Glomerular visceral epithelial cell (primary cell): ENCODE data around the gene KAT7.

Experiments
- DNase-seq: peaks from one replicate; pipeline ENCODE4 v3.0.0-alpha.2; 2016; ENCODE audit errors: extremely low spot score

KAT7 gene

DNA sequence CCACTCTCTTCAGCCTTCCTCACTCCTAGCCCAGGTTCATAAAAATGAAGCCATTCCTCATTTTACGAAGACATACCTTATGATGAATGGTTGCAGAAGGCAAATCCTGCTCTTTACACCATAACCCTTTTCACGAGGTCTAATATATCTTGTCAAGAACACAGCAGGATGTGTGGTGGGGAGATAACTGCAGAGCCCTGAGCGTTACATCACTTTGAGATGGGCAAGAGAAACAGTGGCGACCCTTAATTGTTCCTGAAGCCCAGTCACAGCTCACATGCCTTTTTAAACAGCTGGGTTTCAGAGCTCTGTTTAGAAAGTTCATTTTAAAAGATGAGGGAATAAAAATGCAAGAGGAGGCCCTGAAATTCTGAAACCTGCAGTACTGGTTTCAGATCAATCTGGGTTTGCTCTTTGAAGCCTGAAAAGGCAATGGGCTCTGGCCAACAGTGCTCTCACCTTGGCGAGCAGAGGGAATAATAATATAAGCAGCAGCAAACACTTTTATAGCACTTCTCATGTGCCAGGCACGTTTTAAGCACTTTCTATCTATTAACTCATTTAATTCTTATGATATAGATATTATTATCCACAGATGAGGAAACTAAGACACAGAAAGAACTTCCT is 27.4 kb upstream of the KAT7 start:
- no peak for DNase-seq

DNA sequence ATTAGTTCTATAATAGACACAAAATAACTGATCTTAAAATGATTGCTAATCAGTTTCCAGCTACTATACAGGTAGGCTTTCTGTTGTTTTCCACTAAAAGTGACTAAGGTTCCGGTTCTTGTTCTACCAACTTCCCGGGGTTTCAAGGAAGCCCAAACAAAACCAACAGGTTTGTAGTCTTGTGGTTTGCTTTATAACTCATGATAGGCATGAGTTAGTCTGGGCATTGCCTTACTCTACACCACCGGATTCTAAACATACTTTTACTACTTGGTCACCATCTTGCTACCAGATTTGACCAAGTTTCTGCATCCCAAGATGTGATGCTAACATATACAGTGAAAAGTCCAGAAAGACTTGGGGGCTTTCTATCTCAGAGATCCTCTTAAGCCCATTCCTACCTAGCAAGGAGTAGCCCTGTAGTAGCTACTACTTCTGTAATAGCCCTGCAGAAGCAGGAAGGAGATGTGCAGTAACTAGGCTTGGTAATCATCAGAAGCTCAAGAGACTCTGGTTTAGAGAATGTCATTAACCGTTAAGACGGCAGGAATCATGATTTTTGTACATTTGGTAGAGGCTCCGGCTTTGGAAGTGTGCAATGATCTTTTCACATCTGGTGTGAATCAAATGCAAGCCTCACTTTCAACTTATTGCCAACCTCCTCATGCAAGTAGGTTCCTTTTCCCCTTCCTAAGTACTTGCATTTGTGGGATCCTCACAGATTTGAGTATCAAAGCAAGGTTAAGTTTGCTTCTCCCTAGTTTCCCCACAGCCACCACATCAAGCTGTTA is 26.1 kb upstream of the KAT7 start:
- peak; percentile 33 for DNase-seq

DNA sequence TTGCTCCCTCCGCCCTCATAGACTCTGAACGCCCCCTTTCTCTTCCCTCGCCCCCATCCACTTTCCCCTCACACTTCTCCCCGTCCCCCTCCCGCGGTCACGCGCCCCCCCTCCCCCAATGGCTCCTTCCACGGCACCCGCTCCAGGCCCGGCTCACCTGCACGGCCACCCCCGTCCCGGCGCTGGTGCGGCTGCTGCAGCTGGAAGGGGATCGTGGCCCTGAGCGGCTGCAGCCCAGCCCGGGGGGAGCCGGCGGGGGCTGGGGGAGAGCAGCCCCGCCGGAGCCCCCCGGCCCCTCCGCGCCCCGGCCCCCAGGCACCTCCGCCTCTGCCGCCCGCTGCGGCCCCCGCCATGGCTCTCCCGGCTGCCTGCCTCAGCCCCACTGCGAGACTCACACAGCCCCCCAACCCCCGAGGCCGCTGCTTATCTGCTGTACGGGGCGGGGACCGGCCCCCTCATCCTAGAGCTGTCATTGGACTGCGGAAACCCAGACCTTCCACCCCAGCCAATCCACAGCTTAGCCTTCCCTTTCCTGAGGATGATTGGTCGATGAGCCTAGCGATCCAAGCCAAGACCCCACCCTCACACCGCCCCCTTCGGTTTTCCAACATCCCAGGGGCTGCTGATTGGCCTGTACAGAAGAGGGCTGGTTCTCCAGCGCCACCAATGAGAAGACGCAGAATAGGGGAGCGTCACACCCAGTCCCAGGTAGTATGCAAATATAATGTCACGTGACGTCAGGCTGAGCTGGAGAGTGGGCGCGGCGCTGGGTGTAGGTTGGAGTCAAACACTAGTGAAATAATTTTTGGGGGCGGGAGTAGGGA is 24.5 kb upstream of the KAT7 start, which contains the start of gene FAM117A:
Gene FAM117A (minus strand): TSS at position 397 of the 824 bp plus-strand sequence. CDS start 44 bp downstream, at position 353.
- peak; percentile 99 for DNase-seq

DNA sequence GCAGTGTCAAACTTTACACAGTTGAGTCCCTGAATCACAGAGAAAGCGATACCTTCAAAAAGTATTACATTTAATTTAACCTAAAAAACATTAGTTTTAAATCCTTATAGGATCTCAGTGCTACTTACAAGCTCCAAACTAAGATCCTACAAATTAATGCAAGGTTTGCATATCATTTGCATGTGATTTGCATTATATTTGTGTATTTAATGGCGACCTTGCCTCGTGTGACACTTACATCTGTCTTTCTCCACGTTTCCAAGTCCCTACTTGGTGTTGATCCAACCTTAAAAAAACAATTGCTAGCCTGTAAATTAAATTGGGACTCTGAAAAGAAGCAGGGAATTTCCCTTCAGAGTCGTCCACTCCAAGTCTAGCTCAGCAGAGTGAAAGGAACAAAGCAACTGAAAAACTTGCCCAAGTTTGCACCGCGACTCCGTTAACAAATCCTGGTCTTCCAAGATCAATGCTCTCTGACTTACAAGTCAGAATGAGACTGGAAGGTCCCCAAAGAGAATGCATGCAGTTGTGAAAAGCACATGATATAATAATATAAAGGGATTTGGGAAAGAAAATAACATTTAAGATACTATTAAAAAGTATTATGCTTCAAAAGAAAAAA is 23.8 kb upstream of the KAT7 start:
- no peak for DNase-seq

- DNase-seq = no peak
Measured at GRCh38 chr17:49766918-49767530, 21.5 kb upstream of the KAT7 start.

DNA sequence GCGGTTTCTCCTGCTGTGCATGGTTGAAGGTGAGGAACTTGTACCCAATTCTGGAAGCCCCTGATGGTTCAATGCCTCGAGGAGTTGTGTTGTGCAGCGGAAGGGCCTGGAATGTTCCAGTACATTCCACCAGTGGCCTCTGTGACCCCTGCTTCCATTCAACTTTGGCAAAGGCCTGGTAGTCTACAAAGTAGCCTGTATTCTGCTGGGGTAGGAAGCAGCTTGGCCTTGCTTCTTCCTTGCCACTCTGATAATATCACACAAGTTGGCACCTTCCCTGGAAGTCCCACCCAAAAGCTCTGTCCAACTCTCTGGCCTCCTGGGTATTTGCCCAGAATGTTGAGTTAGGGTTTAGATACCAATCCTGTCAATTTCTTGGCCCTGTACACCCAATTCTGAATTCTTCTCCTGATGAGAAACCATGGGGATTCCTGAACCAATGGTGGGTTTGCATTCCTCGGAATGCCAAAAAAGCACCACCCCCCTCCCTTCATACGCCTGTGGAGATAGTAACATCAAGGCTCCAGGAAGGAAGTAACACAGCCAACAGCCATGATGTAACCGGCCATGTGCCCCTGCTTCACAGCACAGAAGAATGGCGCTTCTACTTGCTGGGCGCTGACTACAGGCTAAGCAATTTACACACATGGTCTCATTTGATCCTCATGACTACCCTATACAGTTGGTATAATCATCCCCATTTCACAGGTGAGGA is 12.8 kb upstream of the KAT7 start:
- no peak for DNase-seq

GRCh38 chr17:49776551-49777300 is 11.8 kb upstream of the KAT7 start:
- no peak for DNase-seq

- DNase-seq = no peak
Measured at GRCh38 chr17:49777563-49777962, 10.9 kb upstream of the KAT7 start.

- no peak for DNase-seq
Measured at GRCh38 chr17:49779156-49779738, 9.2 kb upstream of the KAT7 start.

- DNase-seq = peak; percentile 58
Measured at GRCh38 chr17:49779739-49780231, 8.7 kb upstream of the KAT7 start.

- DNase-seq = no peak
Measured at GRCh38 chr17:49783071-49783715, 5.3 kb upstream of the KAT7 start.

DNA sequence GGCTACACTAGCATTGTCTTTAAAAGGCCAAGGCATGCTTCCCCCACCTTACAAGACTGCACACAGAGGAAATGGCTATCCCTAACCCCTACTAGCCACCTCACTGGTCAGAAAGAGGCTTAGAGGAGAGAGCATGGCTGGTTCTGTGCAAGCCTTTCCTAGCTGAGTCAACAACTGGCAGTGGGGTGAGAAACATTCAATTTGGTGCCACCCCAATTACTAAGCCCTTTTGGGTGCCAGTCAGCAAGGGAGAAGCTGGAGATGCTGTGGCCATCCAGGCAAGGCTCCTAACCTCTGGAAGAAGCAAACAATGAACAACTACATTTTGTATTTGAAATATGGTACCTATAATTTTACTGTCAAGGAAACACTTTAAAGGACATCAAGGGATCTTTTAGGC is 4.7 kb upstream of the KAT7 start:
- DNase-seq = no peak

GRCh38 chr17:49784636-49785035 is 3.8 kb upstream of the KAT7 start:
- no peak for DNase-seq

GRCh38 chr17:49787884-49788477 is 500 bp upstream of the KAT7 start:
- DNase-seq = no peak

DNA sequence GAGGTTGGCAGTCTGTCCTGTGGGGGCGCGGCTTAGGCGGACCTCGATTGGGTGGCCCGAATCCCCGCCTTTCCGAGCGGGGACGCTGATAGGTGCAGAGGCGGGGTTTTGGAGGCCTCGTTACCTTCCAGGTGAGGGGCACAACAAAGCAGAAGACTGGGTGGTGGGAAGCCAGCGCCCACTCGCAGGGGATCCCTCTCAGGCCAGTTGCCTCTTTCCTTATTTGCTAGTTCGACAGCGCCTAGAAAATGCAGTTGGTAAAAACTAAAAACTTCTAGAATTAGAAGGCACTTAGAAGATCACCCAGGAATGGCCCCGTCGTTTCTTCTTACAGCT is 730 bp downstream of the KAT7 start:
- no peak for DNase-seq

DNA sequence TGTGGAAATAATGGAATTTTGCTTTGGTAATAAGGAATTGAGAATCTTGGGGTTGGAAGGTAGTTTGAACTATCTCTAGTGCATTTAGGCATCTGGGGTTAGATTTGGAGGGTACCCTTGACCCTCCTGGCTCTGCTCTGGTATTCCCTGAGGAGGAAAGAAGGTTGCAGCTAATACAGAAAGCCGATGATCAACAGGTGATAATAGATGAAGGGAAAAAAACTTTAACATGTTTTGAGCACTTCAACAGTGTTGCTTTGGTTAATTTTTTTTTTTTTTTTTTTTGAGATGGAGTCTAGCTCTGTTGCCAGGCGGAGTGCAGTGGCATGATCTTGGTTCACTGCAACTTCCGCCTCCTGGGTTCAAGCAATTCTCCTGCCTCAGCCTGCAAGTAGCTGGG is 4.8 kb downstream of the KAT7 start:
- DNase-seq = no peak

GRCh38 chr17:49795372-49795771 is 6.9 kb downstream of the KAT7 start:
- no peak for DNase-seq

DNA sequence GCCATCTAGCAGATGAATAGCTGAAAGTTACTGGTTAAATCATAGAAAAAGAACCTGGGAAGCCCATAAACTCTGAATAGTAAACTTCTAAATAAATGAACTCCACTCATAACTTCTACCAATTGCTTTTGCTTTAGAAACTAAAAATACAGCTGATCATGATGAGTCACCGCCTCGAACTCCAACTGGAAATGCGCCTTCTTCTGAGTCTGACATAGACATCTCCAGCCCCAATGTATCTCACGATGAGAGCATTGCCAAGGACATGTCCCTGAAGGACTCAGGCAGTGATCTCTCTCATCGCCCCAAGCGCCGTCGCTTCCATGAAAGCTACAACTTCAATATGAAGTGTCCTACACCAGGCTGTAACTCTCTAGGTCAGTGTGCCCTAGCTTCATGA is 9.7 kb downstream of the KAT7 start:
- DNase-seq = no peak

DNA sequence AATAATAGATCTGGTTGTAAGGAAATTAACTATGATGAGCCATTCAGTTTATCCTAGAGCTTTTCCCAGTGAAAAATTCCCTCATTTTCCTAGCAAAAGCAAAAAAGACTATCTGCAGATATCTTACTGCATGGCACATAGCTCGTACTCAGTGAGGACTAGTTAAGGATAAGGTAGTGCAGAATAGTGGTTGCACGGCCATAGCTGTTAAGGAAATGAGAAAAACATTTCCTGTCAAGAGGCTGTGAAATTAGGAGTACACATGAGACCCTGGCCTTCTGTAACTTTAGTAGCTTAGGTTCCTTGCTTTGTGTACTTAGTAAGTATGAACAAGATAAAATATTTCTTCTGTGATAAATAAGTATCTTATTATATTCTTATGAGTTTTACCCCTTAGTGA is 10.3 kb downstream of the KAT7 start:
- DNase-seq = no peak
